Midbrain (tissue), 1 donor: ENCODE measurements around the gene BBS1.
A peak's percentile ranks its signal among the peaks of the same experiment; 100 is the strongest.

Experiments used
- DNase-seq: peaks from one replicate; lab custom pipeline; 2025; lab: John Stamatoyannopoulos, UW

Gene BBS1

DNA sequence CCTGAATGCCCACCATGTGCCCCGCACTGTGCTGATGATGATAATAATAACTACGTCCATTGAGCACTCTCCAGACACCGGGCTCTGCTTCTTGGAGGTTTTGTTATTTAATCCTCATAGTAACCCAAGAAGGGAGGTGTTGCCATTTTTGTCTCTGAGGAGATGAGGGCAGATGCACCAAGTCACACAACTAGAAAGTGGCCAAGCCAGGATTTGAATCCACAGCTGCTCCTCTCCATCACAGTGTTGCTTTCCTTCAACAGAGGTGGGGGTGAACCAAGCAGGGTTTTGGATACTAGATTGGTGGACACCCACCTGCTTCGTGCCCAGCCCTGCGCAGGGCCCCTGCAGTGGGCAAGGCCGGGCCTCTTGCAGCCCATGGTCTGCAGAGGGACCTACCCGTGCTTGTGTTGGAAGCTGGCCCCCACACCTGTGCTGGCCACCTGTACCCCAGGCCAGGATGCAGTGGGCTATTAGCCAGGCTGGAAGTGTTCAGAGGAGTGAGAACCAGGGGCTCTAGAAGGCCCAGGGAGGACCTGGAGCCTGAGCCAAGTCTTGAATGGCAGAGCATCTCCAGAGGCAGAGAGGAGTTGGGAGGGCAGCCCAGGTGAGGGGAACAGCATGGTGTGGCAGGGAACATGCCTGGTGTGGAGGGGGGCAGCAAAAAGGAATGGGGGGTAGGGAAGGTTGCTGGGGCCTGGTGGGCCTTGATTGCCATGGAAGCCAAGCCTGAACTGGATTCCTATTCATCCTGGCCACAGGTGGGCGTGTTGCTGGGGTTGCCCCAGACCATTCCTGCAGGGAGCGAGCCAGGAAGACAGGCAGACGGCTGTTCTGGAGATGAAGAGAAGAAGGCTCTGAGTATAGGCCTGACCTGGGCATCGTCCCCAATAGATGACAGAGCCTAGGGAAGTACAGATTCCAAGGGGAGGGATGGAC is 32.9 kb upstream of the BBS1 start:
- no peak for DNase-seq

DNA sequence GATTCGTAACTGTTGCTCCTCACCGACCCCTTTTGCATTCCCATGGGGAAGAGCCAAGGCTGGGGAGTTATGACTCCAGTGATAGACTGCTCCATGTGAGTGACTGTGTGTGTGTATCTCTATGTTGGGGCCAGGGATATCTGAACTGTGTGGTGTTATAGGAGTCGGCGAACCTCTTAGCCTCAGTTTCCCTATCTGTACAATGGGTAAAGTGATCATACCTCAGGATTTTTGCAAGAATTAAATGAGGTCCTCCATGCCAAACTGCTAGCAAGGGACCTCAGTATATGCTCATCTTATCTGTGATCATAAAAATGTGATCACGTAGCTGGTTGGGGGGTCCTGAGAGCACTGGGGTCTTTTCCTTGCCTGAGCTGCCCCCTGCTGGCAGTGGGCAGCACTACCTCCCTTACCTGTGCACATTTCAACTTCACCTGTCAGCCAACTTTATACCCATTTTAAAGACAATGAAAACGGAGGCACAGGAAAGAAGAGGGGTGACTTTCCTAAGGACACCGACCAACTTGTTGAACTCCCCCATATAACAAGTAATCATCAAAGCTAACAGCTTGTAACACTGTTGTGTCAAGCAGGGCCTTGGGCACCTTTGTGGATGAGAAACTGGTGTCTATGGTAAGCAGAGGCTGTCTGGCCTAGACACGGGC is 31.6 kb upstream of the BBS1 start:
- DNase-seq, result no peak

DNA sequence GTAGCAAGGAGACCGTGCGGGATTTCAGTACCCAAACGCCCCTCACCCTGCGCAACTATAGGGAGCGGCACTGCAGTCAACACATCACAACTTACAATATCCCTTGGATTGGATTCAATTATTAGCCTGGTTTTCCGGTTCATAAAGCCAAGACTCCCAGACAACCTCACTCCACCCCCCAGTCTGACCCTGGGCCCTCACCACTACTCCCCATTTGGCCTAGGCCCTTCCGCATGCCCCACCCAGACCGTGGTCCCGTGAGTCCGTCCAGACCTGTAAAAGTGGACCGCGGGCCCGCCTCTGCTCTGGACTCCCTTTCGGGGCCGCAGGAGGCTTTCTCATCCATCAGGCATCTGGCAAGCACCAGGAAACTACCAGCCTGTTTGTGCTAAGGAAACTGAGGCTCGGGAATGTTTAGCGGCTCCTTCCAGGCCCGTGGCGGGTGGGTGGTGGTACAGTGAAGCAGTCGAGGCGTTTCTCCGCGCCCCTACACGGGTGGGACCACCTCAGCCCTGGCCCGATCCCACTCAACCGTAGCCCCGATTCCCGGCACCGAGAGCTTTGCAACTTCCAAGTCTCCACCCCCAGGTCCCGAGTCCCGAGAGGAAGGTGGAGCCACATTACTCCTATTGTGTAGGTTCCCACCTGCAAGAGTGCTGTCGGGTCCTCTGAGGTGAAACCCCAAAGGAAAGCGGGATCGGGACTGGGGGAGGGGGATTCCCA is 30.9 kb upstream of the BBS1 start:
- DNase-seq, result peak; percentile 43

DNA sequence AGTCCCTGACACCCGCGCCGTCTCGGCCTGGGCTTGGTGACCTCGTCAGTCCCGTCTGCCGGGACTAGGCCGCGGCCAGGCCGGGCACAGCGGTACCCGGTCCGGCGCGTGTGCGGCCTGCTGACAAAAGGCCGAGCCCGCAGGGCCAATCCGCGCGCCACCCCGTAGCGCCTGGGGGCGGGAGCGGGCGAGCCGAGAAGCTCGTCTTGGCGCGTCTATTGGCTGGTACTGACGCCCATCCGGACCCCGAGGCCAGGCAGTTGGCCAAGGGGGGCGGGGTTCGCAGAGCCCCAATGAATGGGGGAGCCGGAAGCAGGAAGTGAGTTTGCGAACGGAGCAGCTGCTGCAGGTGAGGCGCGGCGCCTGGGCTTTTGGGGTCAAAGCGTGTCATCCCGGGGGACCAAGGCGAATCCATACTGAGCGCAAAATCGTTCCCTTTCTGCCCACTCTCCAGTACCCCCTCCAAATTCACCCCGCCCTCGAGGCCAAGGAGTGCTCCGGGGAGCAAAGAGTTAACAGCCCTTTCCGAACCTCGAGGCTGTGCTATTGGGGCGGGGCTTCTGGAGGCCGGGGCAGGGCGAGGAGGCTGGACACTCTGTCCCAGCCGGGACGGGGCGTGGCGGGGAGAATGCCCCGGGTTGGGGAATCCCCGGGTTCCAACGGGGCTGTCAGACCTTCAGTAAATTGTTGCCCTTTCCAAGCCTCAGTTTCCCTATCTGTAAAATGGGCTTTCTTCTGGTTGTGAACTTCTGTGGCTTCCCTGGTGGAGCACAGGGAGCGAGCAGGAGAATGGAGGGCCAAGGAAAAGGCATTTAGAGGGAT is 30.1 kb upstream of the BBS1 start, which contains the start of gene DPP3:
DPP3 (plus strand) TSS at position 318 of the 822 bp plus-strand sequence. CDS start 1,767 bp downstream, outside the sequence.
- DNase-seq, result peak; percentile 99

DNA sequence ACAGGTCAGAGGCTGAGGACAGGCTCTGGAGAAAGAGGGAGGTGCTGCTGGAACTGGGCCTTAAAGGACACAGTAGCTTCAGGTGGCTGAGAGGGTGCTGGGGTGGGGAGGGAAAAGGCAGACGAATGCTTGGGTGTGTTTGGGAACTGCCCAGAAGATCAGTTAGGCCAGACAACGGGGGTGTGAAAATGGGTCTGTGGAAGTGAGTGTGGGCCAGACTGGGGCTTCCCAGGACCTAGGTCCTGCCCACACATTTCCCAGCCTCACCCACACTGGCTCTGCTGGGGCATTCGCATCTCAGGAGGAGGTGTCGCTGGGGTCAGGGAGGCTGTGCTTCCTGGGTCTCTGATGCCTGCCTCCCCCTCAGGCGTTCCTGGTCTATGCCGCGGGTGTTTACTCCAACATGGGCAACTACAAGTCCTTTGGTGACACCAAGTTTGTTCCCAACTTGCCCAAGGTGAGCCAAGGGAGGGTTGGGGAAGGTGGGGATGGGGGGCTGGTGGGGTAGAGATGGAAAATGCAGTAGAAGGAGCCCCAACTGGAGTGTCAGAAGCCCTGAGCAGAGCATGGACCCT is 25.5 kb upstream of the BBS1 start:
- DNase-seq, result no peak

DNA sequence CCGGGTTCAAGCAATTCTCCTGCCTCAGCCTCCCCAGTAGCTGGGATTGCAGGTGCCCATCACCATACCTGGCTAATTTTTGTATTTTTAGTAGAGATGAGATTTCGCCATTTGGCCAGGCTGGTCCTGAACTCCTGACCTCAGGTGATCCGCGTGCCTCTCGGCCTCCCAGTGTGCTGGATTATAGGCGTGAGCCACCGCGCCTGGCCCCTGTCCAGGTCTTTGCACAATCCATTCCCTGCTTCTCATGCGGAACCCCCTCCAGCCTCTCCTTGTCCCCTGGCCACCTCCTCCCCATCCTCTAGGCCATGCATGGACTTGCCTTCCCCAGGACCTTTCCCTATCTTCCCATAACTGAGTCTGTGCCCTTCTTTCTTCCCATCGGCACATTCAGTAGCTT is 21.5 kb upstream of the BBS1 start:
- DNase-seq, result no peak

DNA sequence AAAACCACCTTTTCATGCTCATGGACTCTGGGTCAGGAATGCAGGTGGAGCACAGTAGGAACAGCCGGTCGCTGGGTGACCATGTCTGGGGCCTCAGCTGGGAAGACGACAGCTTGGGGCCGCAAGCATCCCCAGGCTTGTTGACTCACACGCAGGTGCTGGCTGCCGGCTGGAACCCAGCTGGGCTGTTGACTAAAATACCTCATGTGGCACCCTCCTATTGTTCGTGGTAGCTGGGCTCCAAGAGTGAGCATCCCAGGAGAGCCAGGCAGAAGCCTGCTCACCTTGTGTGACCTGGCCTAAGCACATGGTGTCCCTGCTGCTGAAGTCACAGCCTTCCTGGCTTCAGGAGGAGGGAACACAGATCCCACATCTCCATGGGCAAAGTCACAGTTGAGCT is 20.8 kb upstream of the BBS1 start:
- DNase-seq, result no peak

DNA sequence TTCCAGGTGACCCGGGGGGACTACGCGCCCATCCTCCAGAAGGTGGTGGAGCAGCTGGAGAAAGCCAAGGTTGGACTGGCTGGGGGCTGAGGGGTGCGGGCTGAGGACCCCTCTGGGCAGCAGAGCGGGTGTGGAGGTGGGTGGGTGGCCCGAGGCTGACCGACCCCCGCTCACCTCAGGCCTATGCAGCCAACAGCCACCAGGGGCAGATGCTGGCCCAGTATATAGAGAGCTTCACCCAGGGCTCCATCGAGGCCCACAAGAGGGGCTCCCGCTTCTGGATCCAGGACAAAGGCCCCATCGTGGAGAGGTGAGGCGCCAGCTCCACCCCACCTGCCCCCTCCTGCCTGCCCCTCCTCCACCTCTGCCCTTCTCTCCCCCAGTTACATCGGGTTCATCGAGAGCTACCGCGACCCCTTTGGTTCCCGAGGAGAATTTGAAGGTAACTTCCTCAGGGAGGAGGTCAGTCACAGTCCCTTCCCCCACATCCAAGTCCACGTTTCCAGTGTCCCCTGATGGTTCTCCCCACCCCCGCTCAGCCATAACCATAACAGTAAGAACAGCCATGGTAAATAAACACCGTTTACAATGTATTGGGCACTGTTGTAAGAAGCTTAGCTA is 19.0 kb upstream of the BBS1 start:
- DNase-seq, result no peak

DNA sequence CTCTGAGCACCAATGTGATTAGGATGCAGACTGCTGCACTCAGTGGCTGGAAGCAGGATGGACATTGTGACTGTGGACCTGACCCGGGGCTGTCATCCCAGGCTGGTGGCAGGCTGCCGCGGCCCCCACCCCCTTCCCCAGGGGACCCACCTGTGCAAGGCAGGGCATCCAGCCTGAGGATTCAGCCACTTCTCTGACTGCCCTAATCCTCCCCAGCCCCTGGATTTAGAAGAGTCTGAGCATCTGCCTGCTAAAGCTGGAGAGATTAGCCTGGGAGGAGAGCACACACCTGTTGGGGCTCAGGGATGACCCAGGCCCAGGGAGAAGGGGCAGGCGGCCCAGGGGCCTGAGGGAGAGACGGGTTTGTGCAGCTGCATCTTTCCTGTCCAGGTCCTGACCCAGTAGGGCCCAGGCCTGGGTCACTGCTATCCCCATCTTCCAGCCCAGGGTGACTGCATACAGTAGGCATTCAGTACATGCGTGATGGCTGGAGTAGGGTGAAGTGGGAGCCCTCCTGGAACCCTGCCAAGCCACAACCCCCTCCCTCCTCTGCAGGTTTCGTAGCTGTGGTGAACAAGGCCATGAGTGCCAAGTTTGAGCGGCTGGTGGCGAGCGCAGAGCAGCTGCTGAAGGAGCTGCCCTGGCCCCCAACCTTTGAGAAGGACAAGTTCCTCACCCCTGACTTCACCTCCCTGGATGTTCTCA is 18.1 kb upstream of the BBS1 start:
- DNase-seq, result no peak

DNA sequence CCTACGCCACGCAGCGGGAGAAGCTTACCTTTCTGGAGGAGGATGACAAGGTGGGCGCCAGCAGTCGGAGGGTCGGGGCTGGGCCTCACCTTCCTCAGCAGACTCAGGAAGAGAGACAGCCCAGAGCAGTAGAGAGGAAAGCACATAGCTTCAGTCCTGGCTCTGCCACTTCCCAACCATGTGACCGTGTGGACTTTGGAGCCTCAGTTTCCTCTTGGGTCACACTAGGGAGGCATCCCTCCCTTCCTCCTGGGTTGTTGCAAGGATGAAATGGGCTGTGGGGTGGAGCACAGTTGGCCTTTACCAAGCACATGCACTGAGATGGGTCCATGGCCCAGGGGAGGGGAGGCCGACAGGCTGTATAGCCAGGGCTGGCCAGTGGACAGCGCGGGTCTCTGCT is 17.3 kb upstream of the BBS1 start:
- DNase-seq, result no peak

DNA sequence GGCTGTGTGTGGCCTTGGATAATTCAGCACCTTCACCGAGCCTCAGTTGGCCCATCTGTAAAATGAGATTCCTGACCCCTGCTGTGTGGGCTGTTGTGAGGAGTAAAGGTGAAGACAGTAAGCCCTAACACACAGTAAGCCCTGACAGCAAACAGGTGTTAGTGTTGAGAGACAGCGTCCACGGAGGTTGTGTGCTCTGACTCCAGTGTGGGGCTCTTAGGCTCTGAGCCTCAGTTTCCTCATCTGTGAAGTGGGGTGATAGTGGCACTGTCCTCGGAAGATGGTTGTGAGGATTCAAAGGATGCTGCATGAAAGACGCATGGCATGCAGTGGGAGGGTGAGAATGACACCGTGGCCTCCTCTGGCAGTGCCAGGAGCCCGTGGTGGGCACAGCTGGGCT is 16.0 kb upstream of the BBS1 start:
- DNase-seq, result no peak

DNA sequence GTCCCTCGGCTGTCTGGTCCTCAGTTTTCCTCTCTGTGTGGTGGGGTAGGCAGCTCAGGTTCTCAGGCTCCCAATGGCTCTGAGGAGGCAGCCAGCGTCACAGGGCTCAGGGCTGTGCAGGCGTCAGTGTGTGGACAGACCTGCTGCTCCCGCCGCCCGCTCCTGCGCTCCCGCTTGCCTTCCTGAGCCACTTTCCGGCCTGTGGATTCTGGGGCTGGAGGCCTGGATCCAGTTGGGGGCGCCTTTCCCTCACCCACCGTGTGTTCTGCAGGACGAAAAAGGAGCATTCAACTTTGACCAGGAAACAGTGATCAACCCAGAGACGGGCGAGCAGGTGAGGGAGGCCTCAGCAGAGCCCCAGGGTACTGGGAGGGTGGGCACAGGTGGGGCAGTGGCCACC is 15.5 kb upstream of the BBS1 start:
- DNase-seq, result no peak

DNA sequence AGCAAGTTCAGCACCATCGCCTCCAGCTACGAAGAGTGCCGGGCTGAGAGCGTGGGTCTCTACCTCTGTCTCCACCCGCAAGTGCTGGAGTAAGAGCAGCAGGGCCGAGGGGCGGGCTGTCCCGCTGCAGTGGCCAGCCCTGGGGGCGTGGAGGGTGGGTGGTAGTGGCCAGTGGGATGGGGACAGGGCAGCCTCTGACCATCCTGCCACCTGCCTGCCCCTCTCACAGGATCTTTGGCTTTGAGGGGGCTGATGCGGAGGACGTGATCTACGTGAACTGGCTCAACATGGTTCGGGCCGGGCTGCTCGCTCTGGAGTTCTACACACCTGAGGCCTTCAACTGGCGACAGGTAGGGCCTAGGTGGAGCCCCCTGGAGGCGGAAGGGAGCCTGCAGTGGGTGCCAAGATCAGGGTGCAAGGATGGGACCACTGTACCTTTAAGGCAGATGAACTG is 15.0 kb upstream of the BBS1 start:
- no peak for DNase-seq

DNA sequence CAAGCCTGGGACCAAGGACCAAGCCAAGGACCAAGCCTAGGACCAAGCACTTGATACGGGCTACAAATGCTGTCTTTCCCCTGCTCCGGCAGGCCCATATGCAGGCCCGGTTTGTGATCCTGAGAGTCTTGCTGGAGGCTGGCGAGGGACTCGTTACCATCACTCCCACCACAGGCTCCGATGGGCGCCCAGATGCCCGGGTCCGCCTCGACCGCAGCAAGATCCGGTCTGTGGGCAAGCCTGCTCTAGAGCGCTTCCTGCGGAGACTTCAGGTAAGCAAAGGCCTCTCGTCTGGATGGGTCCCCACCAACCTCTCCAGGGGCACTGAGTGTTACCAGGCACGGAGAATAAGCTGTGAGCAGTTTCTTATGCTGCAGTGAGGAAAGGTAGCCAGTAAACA is 13.2 kb upstream of the BBS1 start:
- DNase-seq, result no peak

DNA sequence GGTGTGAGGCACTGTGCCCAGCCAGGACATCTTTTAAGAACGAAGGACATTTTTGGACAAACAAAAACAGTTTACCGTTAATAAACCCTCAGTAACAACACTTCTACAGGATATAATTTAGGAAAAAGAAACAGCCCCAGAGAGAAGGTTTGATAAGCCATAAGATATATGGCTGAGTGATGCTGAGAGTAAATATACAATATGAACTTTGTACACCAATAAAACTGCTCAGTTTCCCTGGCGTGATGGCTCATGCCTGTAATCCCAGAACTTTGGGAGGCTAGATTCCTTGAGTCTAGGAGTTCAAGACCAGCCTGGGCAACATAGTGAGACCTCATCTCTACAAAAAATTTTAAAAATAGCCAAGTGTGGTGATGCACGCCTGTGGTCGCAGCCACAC is 11.9 kb upstream of the BBS1 start:
- DNase-seq, result no peak

DNA sequence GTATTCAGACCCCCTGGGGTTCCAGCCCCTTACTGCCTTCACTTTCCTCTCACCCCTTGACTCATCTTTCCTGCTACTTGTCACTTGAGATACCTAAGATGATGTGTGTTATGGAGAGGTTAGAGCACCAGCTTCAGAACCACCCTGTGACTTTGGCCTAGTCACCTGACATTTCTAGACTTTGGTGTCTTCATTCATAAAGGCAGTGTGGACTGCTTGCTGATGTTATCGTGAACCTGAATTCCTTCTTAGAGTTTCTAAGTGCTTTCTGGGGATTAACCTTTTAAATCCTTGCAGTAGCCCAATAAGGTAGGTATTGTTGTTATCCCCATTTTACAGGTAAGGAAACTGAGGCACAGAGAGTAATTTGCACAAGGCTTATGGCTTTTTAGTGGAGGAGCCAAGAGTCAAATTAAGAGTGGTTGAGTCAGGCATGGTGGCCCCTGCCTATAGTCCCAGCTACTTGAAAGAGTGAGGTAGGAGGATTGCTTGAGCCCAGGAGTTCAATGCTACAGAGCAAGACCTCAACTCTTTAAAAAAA is 5.1 kb upstream of the BBS1 start:
- DNase-seq, result no peak

DNA sequence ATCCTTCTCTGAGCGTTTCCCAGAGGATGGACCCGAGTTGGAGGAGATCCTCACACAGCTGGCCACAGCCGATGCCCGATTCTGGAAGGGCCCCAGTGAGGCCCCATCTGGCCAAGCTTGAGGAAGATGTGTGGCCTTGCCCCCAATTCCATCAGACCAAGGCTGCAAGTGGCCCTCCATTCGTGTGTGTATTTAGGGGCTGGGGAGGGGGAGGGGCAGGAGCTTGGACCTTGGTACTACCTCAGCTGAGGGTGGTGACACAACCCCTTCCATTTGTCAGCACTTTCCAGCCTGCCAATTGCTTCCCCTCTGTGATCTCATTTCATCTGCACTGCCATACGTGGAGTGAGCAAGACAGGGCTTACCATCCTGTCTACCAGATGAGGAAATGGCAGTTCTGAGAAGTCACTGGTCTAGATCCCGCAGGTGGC is 1.3 kb upstream of the BBS1 start:
- no peak for DNase-seq

DNA sequence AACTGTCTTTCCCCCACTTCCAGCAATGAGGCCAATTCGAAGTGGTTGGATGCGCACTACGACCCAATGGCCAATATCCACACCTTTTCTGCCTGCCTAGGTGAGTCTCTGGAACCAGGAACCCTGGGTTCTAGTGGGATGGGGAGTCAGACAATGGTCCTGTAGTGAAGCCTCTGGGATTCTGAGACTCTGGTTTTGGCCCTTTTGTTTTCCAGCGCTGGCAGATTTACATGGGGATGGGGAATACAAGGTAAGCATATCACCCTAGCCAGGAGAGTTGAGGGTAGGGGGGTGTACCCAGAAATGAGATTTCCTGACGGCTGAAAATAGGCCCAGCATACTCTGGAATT is 530 bp downstream of the BBS1 start:
- DNase-seq, result peak; percentile 34

DNA sequence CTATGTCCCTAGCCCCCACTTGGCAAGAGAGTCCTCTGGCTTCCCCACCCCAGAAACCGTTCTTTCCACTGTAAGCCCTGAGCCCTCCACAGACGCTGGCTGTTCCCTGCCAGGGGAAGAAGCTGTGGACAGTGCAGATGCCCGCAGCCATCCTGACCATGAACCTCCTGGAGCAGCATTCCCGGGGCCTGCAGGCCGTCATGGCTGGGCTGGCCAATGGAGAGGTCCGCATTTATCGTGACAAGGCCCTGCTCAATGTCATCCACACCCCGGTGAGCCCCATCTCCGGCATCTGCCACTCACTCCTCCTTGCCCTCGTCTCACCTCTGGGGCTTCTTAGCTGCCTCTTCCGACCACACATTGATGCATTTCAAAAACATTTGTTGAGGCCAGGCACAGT is 13.2 kb downstream of the BBS1 start:
- no peak for DNase-seq
